A673 (cell line): ENCODE measurements around the gene RBP2. TPM values are rescaled to one million over a fixed set of nuclear protein-coding genes. Genes with fewer than 3 reads are reported as not detected.
A peak's percentile ranks its signal among the peaks of the same experiment; 100 is the strongest.

Source experiments
- BruUV-seq: library from RNA; stranded (reverse); fragments of 400-500 nt; replicated peaks from 2 replicates; lab custom pipeline; 2021; lab: Mats Ljungman, UMichigan
- CTCF ChIA-PET: fragments of 300-600 bp; sonication (Branson Sonifier 250); formaldehyde crosslinking; loops from one replicate; lab custom pipeline; 2022; ENCODE audit warnings: antibody characterized with exemption; lab: Charles Lee
- POLR2A ChIA-PET: fragments of 300-600 bp; sonication (Branson Sonifier 250); formaldehyde crosslinking; loops from one replicate; lab custom pipeline; 2022; ENCODE audit warnings: antibody characterized with exemption; ENCODE audit not compliant: low non-redundant PET; lab: Charles Lee
- DNase-seq: peaks from one replicate; pipeline ENCODE4 v3.0.0-alpha.2; 2015; ENCODE audit warnings: low spot score
- H3K27ac ChIP-seq: fragments of 200-600 bp; sonication (generic); 2 replicates; pipeline ENCODE4 v1.5.1; 2016; ENCODE audit warnings: mixed run types, low read depth, mild to moderate bottlenecking, mixed read lengths, antibody characterized with exemption, low read length; ENCODE audit not compliant: poor library complexity, severe bottlenecking
- H3K27me3 ChIP-seq: fragments of 200-600 bp; sonication (generic); replicated peaks from 2 replicates; pipeline ENCODE4 v1.6.1; 2017; ENCODE audit warnings: mixed run types, low read depth, mild to moderate bottlenecking, mixed read lengths, antibody characterized with exemption, low read length; ENCODE audit not compliant: insufficient read depth, poor library complexity
- H3K36me3 ChIP-seq: fragments of 200-600 bp; sonication (generic); 2 replicates; pipeline ENCODE4 v1.6.1; 2016; ENCODE audit warnings: mixed run types, mild to moderate bottlenecking, mixed read lengths, antibody characterized with exemption, low read length; ENCODE audit not compliant: insufficient read depth, poor library complexity, severe bottlenecking
- H3K4me1 ChIP-seq: fragments of 200-600 bp; sonication (generic); 2 replicates; pipeline ENCODE4 v1.6.1; 2017; ENCODE audit warnings: mixed run types, mild to moderate bottlenecking, mixed read lengths, antibody characterized with exemption, low read length; ENCODE audit not compliant: insufficient read depth, poor library complexity, severe bottlenecking
- H3K4me3 ChIP-seq: fragments of 200-600 bp; sonication (generic); 2 replicates; pipeline ENCODE4 v1.5.1; 2016; ENCODE audit warnings: low read depth, mixed run types, mild to moderate bottlenecking, mixed read lengths, low read length; ENCODE audit not compliant: poor library complexity, severe bottlenecking
- H3K9me3 ChIP-seq: fragments of 200-600 bp; sonication (generic); 2 replicates; pipeline ENCODE4 v1.6.1; 2016; ENCODE audit warnings: mixed run types, low read depth, mild to moderate bottlenecking, mixed read lengths, antibody characterized with exemption, low read length; ENCODE audit not compliant: poor library complexity, severe bottlenecking
- CTCF ChIP-seq: fragments of 300-800, 200-600 bp; sonication (generic); conservative IDR thresholded peaks from 2 replicates; pipeline ENCODE4 v1.5.1; 2017; ENCODE audit warnings: low read depth, mild to moderate bottlenecking, antibody characterized with exemption, low read length, moderate library complexity, mixed read lengths
- EZH2 ChIP-seq: fragments of 200-600 bp; sonication (generic); IDR thresholded peaks from 2 replicates; pipeline ENCODE4 v1.6.1; 2017; ENCODE audit warnings: borderline replicate concordance, low read depth, mild to moderate bottlenecking, mixed read lengths, antibody characterized with exemption, low read length; ENCODE audit not compliant: poor library complexity, severe bottlenecking
- intact Hi-C: fragments of 100-400 bp; cut with micrococcal nuclease; formaldehyde crosslinking; loops from one replicate; pipeline ENCODE4 v1.10.0; 2022; ENCODE audit not compliant: unreplicated experiment
- total RNA-seq: library from RNA; stranded (reverse); gene quantifications from 2 replicates; pipeline ENCODE4 v1.2.3, GENCODE V29; 2021

The RBP2 gene
- total RNA-seq, 1 experiment from 2014 or later = not detected

DNA sequence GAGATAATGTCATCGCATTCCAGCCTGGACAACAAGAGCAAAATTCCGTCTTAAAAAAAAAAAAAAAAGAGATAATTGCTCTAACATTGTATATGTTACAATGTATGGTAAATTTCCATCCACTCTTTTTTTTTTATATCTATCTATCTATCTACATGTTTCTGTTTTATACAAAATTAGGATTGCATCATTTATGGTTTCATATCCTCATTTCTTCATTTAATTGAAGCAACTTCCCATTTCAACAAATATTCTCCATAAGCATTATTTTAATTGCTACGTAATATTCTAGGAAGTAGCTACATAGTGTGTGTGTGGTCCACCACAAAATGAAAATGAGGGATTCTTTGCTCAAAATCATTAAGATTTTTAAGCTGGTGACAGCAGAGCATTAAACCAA, 44.8 kb upstream of the RBP2 start:
- Histone ChIP-seq H3K9me3 (no peaks in the 10 kb centered on the region), H3K36me3 (no peaks in the 10 kb centered on the region), H3K27me3 (no peaks in the 10 kb centered on the region), H3K4me3 (no peak overlapping the region), H3K27ac (no peak overlapping the region), H3K4me1 (no peaks in the 10 kb centered on the region)
- no TSS peak for BruUV-seq
- no peak for TF ChIP-seq CTCF
- TF ChIP-seq EZH2 = no peak
- intact Hi-C loops = no loop called here
- DNase-seq = no peak
- ChIA-PET POLR2A (no interaction called here), CTCF (interaction anchor here (0.6 kb wide), 1 partner anchor 1215 kb away, joined by 4 read pairs; no protein-coding TSS in a partner anchor)

DNA sequence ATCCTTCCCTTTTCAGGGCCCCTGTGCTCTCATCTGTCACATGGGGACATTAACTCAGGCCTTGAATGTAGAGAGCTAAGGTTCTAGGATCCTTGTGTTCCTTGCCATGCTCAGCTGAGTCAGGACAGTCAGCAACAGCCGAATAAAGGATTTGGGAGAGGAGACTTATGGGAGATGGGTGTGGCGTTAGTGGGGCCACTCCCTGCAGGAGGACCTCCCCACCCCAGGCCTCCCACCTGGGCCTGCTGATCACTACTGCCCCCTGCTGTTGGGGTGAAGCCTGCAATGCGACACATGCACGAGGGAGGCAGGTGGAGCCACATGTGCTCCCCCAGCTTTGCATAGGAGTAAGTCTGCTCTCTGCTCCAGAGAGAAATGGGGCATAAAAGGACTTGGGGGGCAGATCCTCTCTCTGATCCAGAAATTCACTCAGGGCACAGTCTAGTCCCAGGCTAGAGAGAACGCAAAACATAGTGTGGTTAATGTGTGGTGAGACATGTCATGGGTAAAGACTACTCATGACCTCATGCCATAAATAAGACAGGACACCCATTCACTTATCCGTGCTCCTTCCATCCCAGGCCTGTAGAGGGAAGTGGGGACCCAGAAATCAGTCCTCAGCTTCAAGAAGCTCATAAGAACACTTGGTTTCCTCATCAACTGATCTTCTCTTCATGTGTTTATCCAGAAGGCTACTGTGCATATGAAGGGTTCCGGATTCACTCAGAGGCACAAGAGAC, 43.9 kb upstream of the RBP2 start:
- H3K4me1 ChIP-seq = no peaks in the 10 kb centered on the region
- H3K27me3 ChIP-seq = no peaks in the 10 kb centered on the region
- H3K4me3 ChIP-seq = no peak overlapping the region
- intact Hi-C loops = no loop called here
- BruUV-seq = no TSS peak
- CTCF ChIA-PET = interaction anchor here (0.6 to 1.1 kb wide), 2 partner anchors 42 to 1216 kb away, joined by 4 to 5 read pairs; no protein-coding TSS in a partner anchor
- H3K9me3 ChIP-seq = no peaks in the 10 kb centered on the region
- POLR2A ChIA-PET = no interaction called here
- DNase-seq = peak; percentile 51
- TF ChIP-seq EZH2 (no peak), CTCF (peak; percentile 58)
- H3K27ac ChIP-seq = no peak overlapping the region
- no peaks in the 10 kb centered on the region for H3K36me3 ChIP-seq

GRCh38 chr3:139518926-139519842, 42.9 kb upstream of the RBP2 start:
- H3K36me3 ChIP-seq = no peaks in the 10 kb centered on the region
- H3K27me3 ChIP-seq = no peaks in the 10 kb centered on the region
- BruUV-seq = no TSS peak
- no peak overlapping the region for H3K4me3 ChIP-seq
- H3K9me3 ChIP-seq = no peaks in the 10 kb centered on the region
- intact Hi-C loops = no loop called here
- no peak for DNase-seq
- ChIA-PET CTCF (interaction anchor here (1.1 kb wide), 1 partner anchor 43 kb away, joined by 5 read pairs; no protein-coding TSS in a partner anchor), POLR2A (no interaction called here)
- H3K4me1 ChIP-seq = no peaks in the 10 kb centered on the region
- H3K27ac ChIP-seq = no peak overlapping the region
- no peak for TF ChIP-seq EZH2
- no peak for TF ChIP-seq CTCF
